HG02981 (cell line): Measurements from ENCODE around the gene RBM3.
"Not testable (repeated sequence)": the region's sequence is repeated elsewhere in the genome, so short reads cannot be mapped to it uniquely, and the experiment has no call there.

Experiments
- ATAC-seq: cut with Tn5 transposase; IDR thresholded peaks from one replicate; pipeline ENCODE4 v1.9.1; 2021; ENCODE audit warnings: mild to moderate bottlenecking, moderate library complexity; ENCODE audit not compliant: unreplicated experiment

RBM3 gene

GRCh38 chrX:48574270-48575266 is at the start of gene RBM3:
RBM3 (plus strand) TSS chrX:48574484; CDS start chrX:48575181, 697 bp downstream.
- peak; percentile 78 for ATAC-seq

- not testable (repeated sequence) for ATAC-seq
Measured at GRCh38 chrX:48525853-48526252, 48.4 kb upstream of the RBM3 start.

- ATAC-seq, result no peak
Measured at GRCh38 chrX:48530736-48531135, 43.5 kb upstream of the RBM3 start.

GRCh38 chrX:48531358-48531959 is 42.8 kb upstream of the RBM3 start:
- ATAC-seq, result no peak

GRCh38 chrX:48532161-48532560 is 42.1 kb upstream of the RBM3 start:
- no peak for ATAC-seq

- ATAC-seq, result no peak
Measured at GRCh38 chrX:48533165-48533564, 41.1 kb upstream of the RBM3 start.

- no peak for ATAC-seq
Measured at GRCh38 chrX:48538641-48539344, 35.5 kb upstream of the RBM3 start.

- ATAC-seq, result peak; percentile 81
Measured at GRCh38 chrX:48539345-48540027, 34.8 kb upstream of the RBM3 start, which contains the start of gene TBC1D25. TBC1D25 (plus strand) TSS chrX:48539714; CDS start chrX:48539798, 84 bp downstream.

GRCh38 chrX:48540028-48540375 is 34.3 kb upstream of the RBM3 start:
- peak; percentile 30 for ATAC-seq

GRCh38 chrX:48540480-48540879 is 33.8 kb upstream of the RBM3 start:
- no peak for ATAC-seq

GRCh38 chrX:48541140-48541814 is 33.0 kb upstream of the RBM3 start:
- ATAC-seq, result no peak

- no peak for ATAC-seq
Measured at GRCh38 chrX:48548871-48549270, 25.4 kb upstream of the RBM3 start.

- not testable (repeated sequence) for ATAC-seq
Measured at GRCh38 chrX:48555731-48556325, 18.5 kb upstream of the RBM3 start.

GRCh38 chrX:48558271-48558670 is 16.0 kb upstream of the RBM3 start:
- no peak for ATAC-seq

GRCh38 chrX:48559636-48560035 is 14.6 kb upstream of the RBM3 start:
- no peak for ATAC-seq

GRCh38 chrX:48560056-48560455 is 14.2 kb upstream of the RBM3 start:
- no peak for ATAC-seq

GRCh38 chrX:48560681-48561080 is 13.6 kb upstream of the RBM3 start:
- no peak for ATAC-seq

- peak; percentile 45 for ATAC-seq
Measured at GRCh38 chrX:48569958-48570357, 4.3 kb upstream of the RBM3 start.

GRCh38 chrX:48573690-48574269 is 504 bp upstream of the RBM3 start:
- ATAC-seq, result peak; percentile 13
